Muscle of back (tissue), 11 donors: ENCODE data around the gene WDR88. TPM values are rescaled to one million over a fixed set of nuclear protein-coding genes. Genes with fewer than 3 reads are reported as not detected.
"Not testable (repeated sequence)": the region's sequence is repeated elsewhere in the genome, so short reads cannot be mapped to it uniquely, and the experiment has no call there.

ENCODE experiments used
- DNase-seq, 3 donors: peaks; one replicate each; pipeline versions ENCODE4 v3.0.0 to v3.0.0-alpha.2; 2013
- polyA plus RNA-seq, 10 donors: library from polyadenylated mRNA; unstranded; fragments of 120-200 nt; gene quantifications; one replicate each; pipeline ENCODE4 v1.2.1, GENCODE V29; 2013; ENCODE audit not compliant: insufficient read length in 10 of 10

WDR88 gene
- polyA plus RNA-seq, 10 donors: 0.29 to 0.71 (median 0.54) TPM

DNA sequence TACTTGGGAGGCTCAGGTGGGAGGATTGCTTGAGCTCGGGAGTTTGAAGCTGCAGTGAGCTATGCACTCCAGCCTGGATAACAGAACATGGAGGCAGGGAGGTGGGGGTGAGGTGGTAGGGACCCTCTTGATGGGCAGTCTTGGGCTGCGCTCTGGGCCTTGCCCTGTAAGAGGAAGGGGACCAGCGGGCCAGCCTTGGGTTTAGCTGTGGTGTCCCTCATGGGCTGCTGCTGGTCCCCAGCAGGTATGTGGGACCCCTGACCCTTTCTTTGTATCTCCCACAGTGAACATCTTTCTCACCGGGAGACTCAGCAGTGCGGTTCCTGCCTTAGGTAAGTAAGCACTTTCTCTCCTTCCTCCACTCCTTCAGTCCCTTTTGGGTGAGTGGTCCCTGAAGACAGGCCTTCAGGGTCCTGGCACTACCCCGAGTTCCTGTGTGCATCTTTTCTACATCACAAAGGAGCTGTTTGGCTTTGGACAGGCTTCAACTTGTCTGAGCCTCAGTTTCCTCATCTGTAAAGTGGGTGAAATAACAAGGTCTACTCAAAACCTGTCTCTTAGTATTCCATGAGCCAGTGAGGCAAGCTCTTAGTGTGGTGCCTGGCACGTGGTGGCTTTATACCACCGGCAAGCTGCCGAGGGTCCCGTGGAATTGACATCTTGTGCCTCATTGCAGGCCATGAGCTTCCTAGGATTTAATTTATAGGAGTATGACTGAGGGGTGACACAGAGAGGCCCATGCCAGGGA is 64.7 kb downstream of the WDR88 start:
- no peak for DNase-seq

- DNase-seq: no peak
These were observed 65.7 kb downstream of the WDR88 start for GRCh38 chr19:33197591-33198000.

GRCh38 chr19:33198169-33198568 is 66.3 kb downstream of the WDR88 start:
- DNase-seq: no peak

GRCh38 chr19:33199441-33200265 is 67.7 kb downstream of the WDR88 start:
- no peak for DNase-seq

DNA sequence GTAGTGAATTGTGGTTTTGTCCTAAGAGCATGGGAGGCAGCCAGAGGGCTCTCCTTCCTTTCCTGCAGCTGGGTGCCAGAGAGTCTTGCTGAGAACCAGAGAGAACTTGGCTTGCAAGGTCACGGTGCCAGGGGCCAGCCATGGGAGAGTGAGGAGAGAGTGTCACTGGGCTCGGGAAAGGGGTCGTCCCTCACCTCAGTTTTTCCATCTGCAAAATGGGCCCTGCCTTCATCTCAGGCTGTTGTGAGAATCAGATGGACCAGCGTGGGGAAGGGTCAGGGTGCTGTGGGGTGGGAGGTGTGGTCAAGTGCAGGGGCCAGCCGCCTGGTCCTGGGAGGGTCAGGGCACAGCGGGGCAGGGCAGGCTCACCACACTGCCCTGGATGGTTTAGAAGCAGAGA is 69.6 kb downstream of the WDR88 start:
- no peak for DNase-seq

DNA sequence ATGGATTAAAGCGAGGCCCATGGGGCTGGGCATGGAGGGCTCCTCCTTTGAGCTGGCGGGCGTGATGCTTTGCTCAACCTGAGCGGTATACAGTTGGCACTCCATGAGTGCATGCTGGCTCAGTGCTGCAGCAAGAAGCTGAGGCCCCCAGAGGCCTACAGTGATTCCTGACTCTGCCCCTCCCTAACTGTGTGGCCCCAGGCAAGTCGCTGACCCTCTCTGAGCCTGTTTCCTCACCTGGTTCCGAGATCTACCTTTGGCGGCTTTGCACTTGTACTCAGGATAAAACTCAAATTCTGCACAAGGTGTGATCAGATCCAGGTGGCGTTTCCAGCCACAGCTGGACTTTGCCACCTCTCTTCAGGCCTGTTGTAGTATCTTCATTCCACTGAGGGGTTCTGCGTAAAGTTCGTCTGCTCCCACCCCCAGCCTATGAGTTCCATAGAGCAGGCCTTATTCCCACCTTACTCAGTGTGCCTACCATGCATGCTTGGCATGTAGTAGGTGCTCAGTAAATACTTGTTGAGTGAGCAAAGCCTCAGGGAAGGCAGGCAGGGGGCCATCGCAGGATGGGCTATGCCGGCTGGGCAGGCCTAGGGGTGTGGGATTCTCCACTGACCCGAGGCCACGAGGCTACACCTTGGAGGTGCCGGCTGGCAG is 70.1 kb downstream of the WDR88 start:
- no peak for DNase-seq

GRCh38 chr19:33202546-33203507 is 70.9 kb downstream of the WDR88 start:
- no peak for DNase-seq

- DNase-seq: no peak
These were observed 71.6 kb downstream of the WDR88 start for GRCh38 chr19:33203529-33203928.

DNA sequence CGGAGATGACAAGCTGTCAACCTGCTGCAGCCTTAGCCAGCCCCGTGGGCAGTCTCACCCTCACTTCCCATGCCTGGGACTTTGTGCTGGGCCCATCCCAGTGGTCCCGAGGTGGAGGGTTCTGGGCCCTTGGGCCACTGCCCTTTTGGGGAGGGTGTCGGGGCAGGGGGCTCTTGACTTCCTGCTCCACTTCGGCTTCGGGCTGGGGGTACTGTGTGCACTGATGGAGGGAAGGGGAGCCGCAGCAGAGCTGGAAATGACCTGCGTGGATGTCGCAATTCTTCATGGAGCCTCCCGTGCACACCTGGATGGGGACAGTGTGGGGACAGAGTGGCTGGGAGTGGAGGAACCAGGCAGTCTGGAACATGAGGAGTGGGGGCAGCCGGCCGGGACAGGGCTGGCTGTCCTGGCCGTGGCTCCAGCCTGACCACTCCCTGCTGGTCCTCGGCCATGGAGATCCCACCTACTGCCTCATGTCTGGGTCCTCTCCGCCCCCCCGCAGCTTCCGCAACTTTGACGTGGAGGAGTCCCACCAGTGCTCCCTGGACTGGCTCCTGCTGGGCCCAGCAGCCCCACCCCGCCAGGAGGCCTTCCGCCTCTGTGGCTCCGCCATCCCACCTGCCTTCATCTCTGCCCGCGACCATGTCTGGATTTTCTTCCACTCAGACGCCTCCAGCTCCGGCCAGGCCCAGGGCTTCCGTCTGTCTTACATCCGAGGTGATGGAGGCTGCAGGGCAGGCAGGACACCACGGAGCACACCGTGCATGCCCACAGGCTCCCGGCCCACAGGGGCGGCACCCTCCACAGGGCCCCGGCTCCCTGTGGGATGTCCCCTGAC is 72.4 kb downstream of the WDR88 start:
- no peak for DNase-seq

DNA sequence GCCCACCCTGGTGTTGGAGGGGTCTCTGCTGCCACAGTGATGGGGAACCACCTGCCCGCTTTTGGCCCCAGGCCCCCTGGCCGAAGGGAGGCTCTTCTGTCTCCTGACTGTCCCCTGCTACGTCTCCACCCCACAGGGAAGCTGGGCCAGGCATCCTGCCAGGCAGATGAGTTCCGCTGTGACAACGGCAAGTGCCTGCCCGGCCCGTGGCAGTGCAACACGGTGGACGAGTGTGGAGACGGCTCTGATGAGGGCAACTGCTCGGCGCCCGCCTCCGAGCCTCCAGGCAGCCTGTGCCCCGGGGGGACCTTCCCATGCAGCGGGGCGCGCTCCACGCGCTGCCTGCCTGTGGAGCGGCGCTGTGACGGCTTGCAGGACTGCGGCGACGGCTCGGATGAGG is 73.2 kb downstream of the WDR88 start:
- DNase-seq: no peak

GRCh38 chr19:33205531-33206260 is 73.8 kb downstream of the WDR88 start:
- DNase-seq: no peak

- no peak for DNase-seq
These were observed 74.5 kb downstream of the WDR88 start for GRCh38 chr19:33206261-33207039.

- no peak for DNase-seq
These were observed 75.2 kb downstream of the WDR88 start for GRCh38 chr19:33207040-33207620.

DNA sequence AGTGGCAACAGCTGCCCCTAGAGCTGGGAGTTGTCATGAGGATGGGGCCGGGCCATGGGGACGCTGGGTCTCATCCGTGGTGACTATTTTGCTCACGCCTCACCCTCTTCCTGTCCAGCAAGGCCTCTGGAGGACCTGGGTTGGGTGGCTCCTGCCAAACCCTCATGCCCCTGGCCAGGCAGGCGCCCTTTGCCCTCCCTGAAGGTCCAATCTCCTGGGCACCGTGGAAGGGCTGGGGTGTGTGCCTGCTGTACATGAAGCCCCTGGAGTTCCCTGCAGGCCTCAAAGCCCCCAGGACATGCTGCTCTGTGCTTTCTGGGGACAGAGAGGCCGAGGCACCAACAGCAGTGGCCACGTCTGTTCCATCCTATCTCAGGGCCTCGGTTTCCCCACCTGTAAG is 76.0 kb downstream of the WDR88 start:
- DNase-seq: no peak

GRCh38 chr19:33208371-33208895 is 76.5 kb downstream of the WDR88 start:
- DNase-seq: no peak

- peak in 2 of 3 donors; percentile 54 to 77 for DNase-seq
These were observed 77.3 kb downstream of the WDR88 start for GRCh38 chr19:33208904-33209849.

DNA sequence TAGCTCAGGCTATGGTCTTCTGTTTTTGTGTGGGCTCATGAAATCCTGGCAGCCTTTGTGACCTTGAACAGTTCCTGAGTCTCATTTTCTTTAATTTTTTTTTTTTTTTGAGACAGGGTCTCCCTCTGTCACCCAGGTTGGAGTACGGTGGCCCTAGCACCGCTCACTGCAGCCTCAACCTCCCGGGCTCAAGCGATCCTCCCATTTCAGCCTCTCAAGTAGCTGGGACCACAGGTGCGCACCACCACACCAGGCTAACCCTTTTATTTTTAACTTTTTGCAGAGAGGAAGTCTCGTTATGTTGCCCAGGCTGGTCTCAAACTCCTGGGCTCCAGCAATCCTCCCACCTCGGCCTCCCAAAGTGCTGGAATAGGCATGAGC is 77.9 kb downstream of the WDR88 start:
- not testable (repeated sequence) for DNase-seq
